ENCODE measurements around the gene PIANP. TPM values are rescaled to one million over a fixed set of nuclear protein-coding genes. Genes with fewer than 3 reads are reported as not detected.

PIANP gene
- total RNA-seq, 1 experiment from 2014 or later: 0.13 TPM

DNA sequence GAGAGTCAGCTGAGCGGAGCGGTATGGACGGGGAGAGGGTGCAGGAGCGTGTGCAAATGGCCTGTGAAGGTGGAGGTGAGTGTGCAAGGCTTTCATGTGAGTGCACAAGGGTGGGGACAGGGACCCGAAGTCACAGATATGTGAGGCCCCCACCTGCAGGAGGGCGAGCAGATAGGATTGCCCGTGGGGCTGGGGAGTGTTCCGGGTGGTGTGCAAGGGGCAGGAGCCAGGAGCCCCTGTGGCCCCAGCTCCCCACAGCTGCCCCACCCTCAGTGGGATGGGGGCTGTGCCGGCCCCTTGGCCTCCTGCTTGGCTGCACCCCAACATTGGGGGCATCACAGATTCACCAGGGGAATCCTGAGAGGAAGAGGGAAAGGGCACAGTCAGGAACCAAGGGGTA, 5.9 kb downstream of the PIANP start:
- no peak overlapping the region for H3K27ac ChIP-seq (ENCODE audit: low read length)
- POLR2A ChIA-PET: no interaction called here
- H3K36me3 ChIP-seq (ENCODE audit: control insufficient read depth, insufficient read depth, low read length): peaks cover 4% of the 10 kb centered on the region; the same call in 1 of the 2 replicates
- peaks cover 2% of the 10 kb centered on the region; the same call in 1 of the 2 replicates for H3K27me3 ChIP-seq (ENCODE audit: control insufficient read depth, insufficient read depth, low read length)
- CTCF ChIA-PET: no interaction called here
- DNase-seq (ENCODE audit: low read depth, low spot score) (no peak), ATAC-seq (no peak)
- intact Hi-C loops (cut with micrococcal nuclease; ENCODE audit: unreplicated experiment): no loop called here
- no TSS peak for BruUV-seq (replicated peaks)
- in situ Hi-C loops (cut with HindIII; ENCODE audit: low pct_unique_long_range_greater_than_20kb, low sequenced_read_pairs): no loop called here
- TF ChIP-seq CTCF (IDR thresholded peaks at IDR 0.05) (no peak), TCF7L2 (IDR thresholded peaks at IDR 0.05; ENCODE audit: low read depth, low read length) (no peak), REST (IDR thresholded peaks at IDR 0.05; ENCODE audit: insufficient read depth in 1 of 2, low read depth in 2 of 2, low read length in 1 of 2) (no peak), SIN3A (IDR thresholded peaks at IDR 0.05; ENCODE audit: borderline replicate concordance, insufficient read depth, low read depth, low read length) (no peak), POLR2AphosphoS5 (IDR thresholded peaks at IDR 0.05; ENCODE audit: low read depth, low read length) (no peak)
- H3K4me1 ChIP-seq (ENCODE audit: control insufficient read depth, insufficient read depth, low read length): peaks cover 3% of the 10 kb centered on the region; the same call in 1 of the 2 replicates
- H3K9me3 ChIP-seq (ENCODE audit: control insufficient read depth, insufficient read depth, low read depth, low read length): no peaks in the 10 kb centered on the region
- no peak overlapping the region for H3K4me3 ChIP-seq (ENCODE audit: low read depth in 2 of 2, low read length in 2 of 2)

- no peaks in the 10 kb centered on the region for H3K27me3 ChIP-seq (ENCODE audit: control insufficient read depth, insufficient read depth, low read length)
- no TSS peak for BruUV-seq (replicated peaks)
- DNase-seq (ENCODE audit: low read depth, low spot score): no peak
- H3K27ac ChIP-seq (ENCODE audit: low read length): no peak overlapping the region
- H3K9me3 ChIP-seq (ENCODE audit: control insufficient read depth, insufficient read depth, low read depth, low read length): no peaks in the 10 kb centered on the region
- POLR2A ChIA-PET: no interaction called here
- peaks cover 4% of the 10 kb centered on the region; the same call in 1 of the 2 replicates for H3K36me3 ChIP-seq (ENCODE audit: control insufficient read depth, insufficient read depth, low read length)
- in situ Hi-C loops (cut with HindIII; ENCODE audit: low pct_unique_long_range_greater_than_20kb, low sequenced_read_pairs): no loop called here
- TF ChIP-seq POLR2AphosphoS5 (IDR thresholded peaks at IDR 0.05; ENCODE audit: low read depth, low read length) (no peak), SIN3A (IDR thresholded peaks at IDR 0.05; ENCODE audit: borderline replicate concordance, insufficient read depth, low read depth, low read length) (no peak), TCF7L2 (IDR thresholded peaks at IDR 0.05; ENCODE audit: low read depth, low read length) (no peak), CTCF (IDR thresholded peaks at IDR 0.05) (no peak), REST (IDR thresholded peaks at IDR 0.05; ENCODE audit: insufficient read depth in 1 of 2, low read depth in 2 of 2, low read length in 1 of 2) (no peak)
- ATAC-seq: no peak
- intact Hi-C loops (cut with micrococcal nuclease; ENCODE audit: unreplicated experiment): no loop called here
- CTCF ChIA-PET: no interaction called here
- H3K4me3 ChIP-seq (ENCODE audit: low read depth in 2 of 2, low read length in 2 of 2): no peak overlapping the region
- peaks cover 3% of the 10 kb centered on the region; the same call in 1 of the 2 replicates for H3K4me1 ChIP-seq (ENCODE audit: control insufficient read depth, insufficient read depth, low read length)
These were observed 6.7 kb downstream of the PIANP start for GRCh38 chr12:6693832-6694355.

Data from Panc1 (cell line).